GM12873 (cell line): ENCODE measurements around the gene BCR.

Experiments used
- CTCF ChIP-seq: IDR thresholded peaks from 2 replicates; pipeline ENCODE4 v1.5.1; 2012; ENCODE audit warnings: low read depth, mild to moderate bottlenecking, moderate library complexity, low read length, control low read depth; ENCODE audit not compliant: insufficient read depth; ENCODE audit errors: missing control alignments

The BCR gene

GRCh38 chr22:23153994-23154393 is 26.3 kb upstream of the BCR start:
- TF ChIP-seq CTCF, result no peak

- TF ChIP-seq CTCF, result no peak
These were observed 25.8 kb upstream of the BCR start for GRCh38 chr22:23154461-23154860.

GRCh38 chr22:23155143-23155542 is 25.2 kb upstream of the BCR start:
- TF ChIP-seq CTCF, result no peak

- no peak for TF ChIP-seq CTCF
These were observed 24.5 kb upstream of the BCR start for GRCh38 chr22:23155831-23156230.

- no peak for TF ChIP-seq CTCF
These were observed 24.0 kb upstream of the BCR start for GRCh38 chr22:23156286-23156685.

GRCh38 chr22:23157560-23158515 is 22.5 kb upstream of the BCR start:
- TF ChIP-seq CTCF, result no peak

- TF ChIP-seq CTCF, result no peak
These were observed 21.6 kb upstream of the BCR start for GRCh38 chr22:23158516-23159290.
